ENCODE measurements around the gene PFDN5. TPM values are rescaled to one million over a fixed set of nuclear protein-coding genes. Genes with fewer than 3 reads are reported as not detected.

PFDN5 gene
- total and polyA plus RNA-seq, 10 of the 15 experiments (the other 5 are each of a cell fraction or from before 2014, with no cell fraction given) = 300 to 1,596 (median 495) TPM

DNA sequence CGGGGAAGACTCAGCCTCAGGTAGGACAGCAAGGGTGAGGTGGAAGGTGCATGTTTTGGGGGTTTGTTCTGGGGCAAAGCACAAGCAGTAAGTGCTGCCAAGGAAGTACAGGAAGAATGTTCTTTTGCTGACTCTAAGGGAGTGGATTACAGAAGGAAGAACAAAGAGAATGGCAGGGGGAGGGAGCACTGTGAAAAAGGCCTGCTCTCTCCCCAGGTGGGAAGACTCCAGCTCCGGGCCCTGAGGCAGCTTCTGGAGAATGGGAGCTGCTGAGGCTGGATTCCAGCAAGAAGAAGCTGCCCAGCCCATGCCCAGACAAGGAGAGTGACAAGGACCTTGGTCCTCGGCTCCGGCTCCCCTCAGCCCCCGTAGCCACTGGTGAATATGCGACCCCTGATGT, 7.0 kb upstream of the PFDN5 start:
- TF ChIP-seq POU2F2 (IDR thresholded peaks at IDR 0.05; ENCODE audit: borderline replicate concordance, low read depth, low read length) (no peak), EED (IDR thresholded peaks at IDR 0.05; ENCODE audit: low read depth) (no peak), PML (IDR thresholded peaks at IDR 0.05; ENCODE audit: low read length) (no peak), HDGF (IDR thresholded peaks at IDR 0.05) (no peak), PAX8 (IDR thresholded peaks at IDR 0.05) (no peak), GABPA (IDR thresholded peaks at IDR 0.05; ENCODE audit: low read depth) (no peak), TAF1 (IDR thresholded peaks at IDR 0.05; ENCODE audit: borderline replicate concordance, low read depth, low read length) (no peak), NFXL1 (IDR thresholded peaks at IDR 0.05; ENCODE audit: borderline replicate concordance) (no peak), GATAD2B (conservative IDR thresholded peaks at IDR 0.05; ENCODE audit: low read depth) (no peak), RBBP5 (conservative IDR thresholded peaks at IDR 0.05) (no peak), CBX3 (IDR thresholded peaks at IDR 0.05; ENCODE audit: borderline replicate concordance, low read depth) (no peak), ZNF274 (IDR thresholded peaks at IDR 0.05; ENCODE audit: insufficient read depth, insufficient read length) (no peak), NFIC (IDR thresholded peaks at IDR 0.05; ENCODE audit: low read depth, low read length) (no peak), BCL11A (IDR thresholded peaks at IDR 0.05; ENCODE audit: low read depth, low read length) (no peak), YBX1 (IDR thresholded peaks at IDR 0.05) (no peak)
- TF ChIP-seq, protein P1, sequence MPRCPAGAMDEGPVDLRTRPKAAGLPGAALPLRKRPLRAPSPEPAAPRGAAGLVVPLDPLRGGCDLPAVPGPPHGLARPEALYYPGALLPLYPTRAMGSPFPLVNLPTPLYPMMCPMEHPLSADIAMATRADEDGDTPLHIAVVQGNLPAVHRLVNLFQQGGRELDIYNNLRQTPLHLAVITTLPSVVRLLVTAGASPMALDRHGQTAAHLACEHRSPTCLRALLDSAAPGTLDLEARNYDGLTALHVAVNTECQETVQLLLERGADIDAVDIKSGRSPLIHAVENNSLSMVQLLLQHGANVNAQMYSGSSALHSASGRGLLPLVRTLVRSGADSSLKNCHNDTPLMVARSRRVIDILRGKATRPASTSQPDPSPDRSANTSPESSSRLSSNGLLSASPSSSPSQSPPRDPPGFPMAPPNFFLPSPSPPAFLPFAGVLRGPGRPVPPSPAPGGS (IDR thresholded peaks at IDR 0.05; ENCODE audit: borderline replicate concordance, insufficient read depth, low read depth, low read length, poor library complexity, severe bottlenecking) = no peak
- TF ChIP-seq, protein P2, sequence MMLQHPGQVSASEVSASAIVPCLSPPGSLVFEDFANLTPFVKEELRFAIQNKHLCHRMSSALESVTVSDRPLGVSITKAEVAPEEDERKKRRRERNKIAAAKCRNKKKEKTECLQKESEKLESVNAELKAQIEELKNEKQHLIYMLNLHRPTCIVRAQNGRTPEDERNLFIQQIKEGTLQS (IDR thresholded peaks at IDR 0.05; ENCODE audit: borderline replicate concordance, extremely low read depth, low read depth, low read length) = no peak
- H3K27ac ChIP-seq (ENCODE audit: control insufficient read depth, insufficient read depth) = no peak overlapping the region
- CTCF ChIA-PET = interaction anchor here (0.5 to 12.9 kb wide), 19 partner anchors 9 to 222 kb away, joined by 3 to 315 read pairs (median 5); partner anchors contain the start of genes AAAS, ESPL1 and ITGB7
- TSS peak; percentile 22 for BruUV-seq (replicated peaks)
- DNase-seq (ENCODE audit: low read depth, low spot score) = no peak
- RAD21 ChIA-PET (ENCODE audit: unreplicated experiment) = interaction anchor here (0.6 to 8.2 kb wide), 9 partner anchors 18 to 128 kb away, joined by 3 to 102 read pairs (median 4); no protein-coding TSS in a partner anchor
- no peak for FAIRE-seq
- no peak overlapping the region for H3K9ac ChIP-seq (ENCODE audit: control insufficient read depth, insufficient read depth, low read length)
- H3K9me3 ChIP-seq (replicated peaks; ENCODE audit: control insufficient read depth, insufficient read depth, low read length) = no peaks in the 10 kb centered on the region
- no peaks in the 10 kb centered on the region for H3K79me2 ChIP-seq (ENCODE audit: control insufficient read depth, insufficient read depth, low read length)
- in situ Hi-C loops (cut with MboI) (loop anchor here (5.0 kb wide), 2 partner anchors 76 to 126 kb away; no protein-coding TSS in a partner anchor), intact Hi-C loops (cut with micrococcal nuclease; ENCODE audit: unreplicated experiment) (no loop called here)
- no peak overlapping the region for H3K4me2 ChIP-seq (ENCODE audit: control insufficient read depth, insufficient read depth)
- SMC1A ChIA-PET (ENCODE audit: uncharacterized antibody, unreplicated experiment) = interaction anchor here (0.8 to 10.8 kb wide), 8 partner anchors 10 to 222 kb away, joined by 3 to 96 read pairs (median 4); partner anchors contain the start of gene ESPL1
- H3K4me1 ChIP-seq (ENCODE audit: control insufficient read depth, insufficient read depth, low read length) = no peaks in the 10 kb centered on the region
- H3K36me3 ChIP-seq (ENCODE audit: control insufficient read depth in 2 of 2, insufficient read depth in 2 of 2, low read length in 1 of 2) = peaks cover 25% of the 10 kb centered on the region in 2 experiments
- no peak overlapping the region for H2AFZ ChIP-seq (ENCODE audit: control insufficient read depth, low read depth, low read length)
- H3K27me3 ChIP-seq (replicated peaks in 1 of 2; ENCODE audit: control insufficient read depth in 2 of 2, insufficient read depth in 2 of 2, low read length in 1 of 2) = no peaks in the 10 kb centered on the region
- POLR2A ChIA-PET = no interaction called here
- 79% methylated on average over 6 of the region's 6 CpGs for WGBS (ENCODE audit: insufficient coverage, insufficient replicate concordance, low lambda C conversion rate, missing lambda C conversion rate)
- no peak for ATAC-seq
- H3K4me3 ChIP-seq = no peak overlapping the region
- H4K20me1 ChIP-seq (ENCODE audit: control insufficient read depth, insufficient read depth) = no peaks in the 10 kb centered on the region

Measured in GM12878 (cell line).